Testis (tissue), 3 donors: ENCODE data around the gene GRM7. TPM values are rescaled to one million over a fixed set of nuclear protein-coding genes. Genes with fewer than 3 reads are reported as not detected.
A peak's percentile ranks its signal among the peaks of the same experiment; 100 is the strongest.

ENCODE experiments used
- DNase-seq: peaks from one replicate; pipeline ENCODE4 v3.0.0-alpha.2; 2019
- H3K27ac ChIP-seq, 2 donors: fragments of 200-600 bp; sonication (generic); one replicate each; pipeline ENCODE4 v1.5.1; 2019
- H3K27me3 ChIP-seq: fragments of 200-600 bp; sonication (generic); one replicate; pipeline ENCODE4 v1.5.1; 2019
- H3K36me3 ChIP-seq: fragments of 200-600 bp; sonication (generic); one replicate; pipeline ENCODE4 v1.5.1; 2017; ENCODE audit warnings: low read depth; ENCODE audit errors: missing control alignments
- H3K4me1 ChIP-seq: fragments of 200-600 bp; sonication (generic); one replicate; pipeline ENCODE4 v1.5.1; 2019
- H3K4me3 ChIP-seq, 2 donors: fragments of 200-600 bp; sonication (generic); one replicate each; pipeline ENCODE4 v1.5.1; 2017 to 2019
- H3K9me3 ChIP-seq: fragments of 200-600 bp; sonication (generic); one replicate; pipeline ENCODE4 v1.5.1; 2017
- POLR2A ChIP-seq: fragments of 450-650 bp; IDR thresholded peaks from one replicate; pipeline ENCODE4 v1.6.1; 2017; ENCODE audit warnings: antibody characterized with exemption, mild to moderate bottlenecking, moderate library complexity
- WGBS, 2 donors: methylation state at CpG; one replicate each; pipeline ENCODE4 v1.1.5; 2018; 5-methylcytosine and 5-hydroxymethylcytosine counted together
- intact Hi-C: fragments of 100-400 bp; cut with DNase I; formaldehyde crosslinking; loops from one replicate; pipeline ENCODE4 v1.15.1; 2023; ENCODE audit warnings: low total_unique reads
- polyA plus RNA-seq: library from polyadenylated mRNA; stranded (reverse); fragments of 350-450 nt; fragmentation: Illumina TruSeq; extraction: RNeasy Lipid Tissue Mini Kit (QIAGEN cat#74804); gene quantifications from one replicate; pipeline ENCODE4 v1.2.3, GENCODE V29; 2014; ENCODE audit warnings: low read depth, low replicate concordance; ENCODE audit not compliant: insufficient read depth
- total RNA-seq, 2 donors: library from RNA; depleted of rRNA; stranded (reverse); fragments of >200 nt; gene quantifications; one replicate each; pipeline ENCODE4 v1.2.3, GENCODE V29; 2016
- TF ChIP-seq, protein P1 (sequence below), 3 experiments: fragments of 450-650 bp in 2 of 3; fragments of 200-600 bp in 1 of 3; sonication (generic) in 1 of 3; IDR thresholded peaks; one replicate each; pipeline ENCODE4 v1.5.1; 2016 to 2019; ENCODE audit warnings: antibody characterized with exemption in 3 of 3, mild to moderate bottlenecking in 2 of 3, moderate library complexity in 1 of 3

Gene GRM7
- total and polyA plus RNA-seq, 3 donors from 2014 or later: 2.0 to 3.2 (median 2.7) TPM

- Histone ChIP-seq H3K36me3 (no peaks in the 10 kb centered on the region), H3K4me3 (no peak overlapping the region), H3K9me3 (no peaks in the 10 kb centered on the region), H3K4me1 (no peaks in the 10 kb centered on the region), H3K27me3 (no peaks in the 10 kb centered on the region), H3K27ac (no peak overlapping the region)
- TF ChIP-seq, protein P1, sequence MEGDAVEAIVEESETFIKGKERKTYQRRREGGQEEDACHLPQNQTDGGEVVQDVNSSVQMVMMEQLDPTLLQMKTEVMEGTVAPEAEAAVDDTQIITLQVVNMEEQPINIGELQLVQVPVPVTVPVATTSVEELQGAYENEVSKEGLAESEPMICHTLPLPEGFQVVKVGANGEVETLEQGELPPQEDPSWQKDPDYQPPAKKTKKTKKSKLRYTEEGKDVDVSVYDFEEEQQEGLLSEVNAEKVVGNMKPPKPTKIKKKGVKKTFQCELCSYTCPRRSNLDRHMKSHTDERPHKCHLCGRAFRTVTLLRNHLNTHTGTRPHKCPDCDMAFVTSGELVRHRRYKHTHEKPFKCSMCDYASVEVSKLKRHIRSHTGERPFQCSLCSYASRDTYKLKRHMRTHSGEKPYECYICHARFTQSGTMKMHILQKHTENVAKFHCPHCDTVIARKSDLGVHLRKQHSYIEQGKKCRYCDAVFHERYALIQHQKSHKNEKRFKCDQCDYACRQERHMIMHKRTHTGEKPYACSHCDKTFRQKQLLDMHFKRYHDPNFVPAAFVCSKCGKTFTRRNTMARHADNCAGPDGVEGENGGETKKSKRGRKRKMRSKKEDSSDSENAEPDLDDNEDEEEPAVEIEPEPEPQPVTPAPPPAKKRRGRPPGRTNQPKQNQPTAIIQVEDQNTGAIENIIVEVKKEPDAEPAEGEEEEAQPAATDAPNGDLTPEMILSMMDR (IDR thresholded peaks at IDR 0.05): no peak
- no peak for TF ChIP-seq POLR2A
- no peak for DNase-seq
- WGBS, 2 donors: 56 to 66% methylated on average over 4 of the region's 4 CpGs
- intact Hi-C loops: no loop called here
Observed at GRCh38 chr3:6989608-6990291, 128.8 kb downstream of the GRM7 start.

DNA sequence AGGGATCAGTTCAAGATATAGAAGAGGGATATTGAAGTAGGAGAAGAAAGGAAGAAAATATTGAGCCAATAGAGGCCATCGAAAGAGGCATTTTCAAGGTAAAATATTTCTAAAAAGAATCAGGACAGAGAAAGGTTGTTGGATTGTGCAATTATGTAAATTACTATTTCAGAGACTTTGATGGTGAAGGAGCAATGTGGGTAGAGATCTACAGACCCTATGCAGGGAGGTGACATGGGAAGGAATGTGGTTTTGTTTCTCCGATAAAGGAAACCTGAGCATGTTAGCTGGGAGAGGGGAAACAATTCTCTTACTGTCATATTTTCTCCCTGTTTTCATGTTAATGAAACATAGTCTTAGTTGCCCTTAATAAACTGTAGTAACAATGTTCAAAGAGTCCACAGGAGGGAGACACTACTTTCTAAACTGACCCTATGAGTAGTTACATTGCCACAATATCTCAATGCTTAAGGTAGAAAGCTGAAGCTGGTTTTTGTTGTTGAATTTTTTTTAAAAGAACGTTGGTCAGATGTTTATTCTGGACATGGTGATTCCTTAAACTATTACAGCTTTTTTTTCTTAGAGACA, 133.3 kb downstream of the GRM7 start:
- Histone ChIP-seq H3K27me3 (no peaks in the 10 kb centered on the region), H3K27ac (no peak overlapping the region), H3K36me3 (no peaks in the 10 kb centered on the region), H3K9me3 (no peaks in the 10 kb centered on the region), H3K4me1 (no peaks in the 10 kb centered on the region), H3K4me3 (no peak overlapping the region)
- no peak for DNase-seq
- intact Hi-C loops: no loop called here
- TF ChIP-seq, protein P1 (IDR thresholded peaks at IDR 0.05): peak in 2 of 3 experiments; percentile 16 to 27
- no peak for TF ChIP-seq POLR2A
- 65 to 67% methylated on average over 3 of the region's 3 CpGs for WGBS, 2 donors

- DNase-seq: no peak
- Histone ChIP-seq H3K27me3 (no peaks in the 10 kb centered on the region), H3K4me3 (no peak overlapping the region), H3K4me1 (no peaks in the 10 kb centered on the region), H3K36me3 (no peaks in the 10 kb centered on the region), H3K9me3 (no peaks in the 10 kb centered on the region), H3K27ac (no peak overlapping the region)
- 69 to 83% methylated on average over 1 of the region's 1 CpG for WGBS, 2 donors
- TF ChIP-seq POLR2A: no peak
- TF ChIP-seq, protein P1 (IDR thresholded peaks at IDR 0.05): no peak
- intact Hi-C loops: no loop called here
Observed at GRCh38 chr3:7000501-7000900, 139.6 kb downstream of the GRM7 start.

DNA sequence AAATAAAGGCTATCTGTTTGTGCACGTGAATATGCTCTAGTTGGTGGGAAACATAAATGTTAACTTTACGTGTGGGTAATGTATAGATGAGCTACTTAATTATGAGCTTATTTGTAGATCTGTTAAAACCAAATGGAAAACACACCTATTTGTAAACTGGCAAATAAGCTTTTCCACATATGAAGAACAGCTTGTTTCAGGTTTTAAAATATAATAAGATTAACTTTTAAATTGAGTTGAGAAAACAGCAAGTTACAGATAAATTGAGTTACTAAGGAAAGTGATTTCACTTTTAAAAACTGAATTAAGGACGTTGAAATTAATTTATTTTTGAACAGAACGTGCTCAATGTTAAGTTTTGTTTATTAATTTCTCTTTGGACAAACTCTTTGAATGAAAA, 140.5 kb downstream of the GRM7 start:
- H3K27me3 ChIP-seq: no peaks in the 10 kb centered on the region
- no peaks in the 10 kb centered on the region for H3K9me3 ChIP-seq
- WGBS, 2 donors: 77 to 86% methylated on average over 4 of the region's 4 CpGs
- DNase-seq: no peak
- TF ChIP-seq, protein P1 (IDR thresholded peaks at IDR 0.05): no peak
- TF ChIP-seq POLR2A: no peak
- no peak overlapping the region for H3K4me3 ChIP-seq
- no peaks in the 10 kb centered on the region for H3K4me1 ChIP-seq
- H3K36me3 ChIP-seq: no peaks in the 10 kb centered on the region
- intact Hi-C loops: no loop called here
- H3K27ac ChIP-seq: no peak overlapping the region
